Upper lobe of left lung (tissue), 6 donors: ENCODE data around the gene SCYL2. TPM values are rescaled to one million over a fixed set of nuclear protein-coding genes. Genes with fewer than 3 reads are reported as not detected.

Experiments used
- ATAC-seq, 2 donors: fragments of 200-7000 bp; cut with Tn5 transposase; one replicate each; pipeline ENCODE4 v1.9.1; 2022; ENCODE audit warnings: mild to moderate bottlenecking in 2 of 2, moderate library complexity in 2 of 2; ENCODE audit not compliant: low FRiP score in 2 of 2
- DNase-seq, 2 donors: peaks; one replicate each; pipeline ENCODE4 v3.0.0-alpha.2; 2019 to 2020
- H3K27ac ChIP-seq, 4 donors: fragments of 200-600 bp; sonication (generic); one replicate each; pipeline ENCODE4 v1.5.1; 2016 to 2019
- H3K27me3 ChIP-seq, 4 donors: fragments of 200-600 bp; sonication (generic); one replicate each; pipeline ENCODE4 v1.5.1; 2017 to 2019
- H3K36me3 ChIP-seq, 4 donors: fragments of 200-600 bp; sonication (generic); one replicate each; pipeline ENCODE4 v1.5.1; 2016 to 2019
- H3K4me1 ChIP-seq, 4 donors: fragments of 200-600 bp; sonication (generic); one replicate each; pipeline ENCODE4 v1.5.1; 2018 to 2019
- H3K4me3 ChIP-seq, 4 donors: fragments of 200-600 bp; sonication (generic); one replicate each; pipeline ENCODE4 v1.5.1; 2017 to 2019; ENCODE audit warnings: mild to moderate bottlenecking in 2 of 4, moderate library complexity in 1 of 4
- H3K9me3 ChIP-seq, 4 donors: fragments of 200-600 bp; sonication (generic); one replicate each; pipeline ENCODE4 v1.5.1; 2018 to 2019
- CTCF ChIP-seq, 6 experiments: fragments of 450-650 bp in 4 of 6; fragments of 200-600 bp in 2 of 6; sonication (generic) in 2 of 6; IDR thresholded peaks; one replicate each; pipeline ENCODE4 v1.5.1; 2016 to 2019; ENCODE audit warnings: antibody characterized with exemption in 6 of 6
- EP300 ChIP-seq, 4 donors: sonication (generic); formaldehyde crosslinking; IDR thresholded peaks; one replicate each; pipeline ENCODE4 v1.5.1; 2017; ENCODE audit warnings: antibody characterized with exemption in 4 of 4, control low read depth in 2 of 4
- POLR2A ChIP-seq, 4 donors: fragments of 450-650 bp; IDR thresholded peaks; one replicate each; pipeline ENCODE4 v1.5.1; 2016 to 2017; ENCODE audit warnings: antibody characterized with exemption in 4 of 4, mild to moderate bottlenecking in 2 of 4
- POLR2AphosphoS5 ChIP-seq, 2 donors: sonication (generic); formaldehyde crosslinking; IDR thresholded peaks; one replicate each; pipeline ENCODE4 v1.5.1; 2017; ENCODE audit warnings: antibody characterized with exemption in 2 of 2
- WGBS, 2 donors: methylation state at CpG; one replicate each; pipeline ENCODE4 v1.1.5; 2017 to 2018; 5-methylcytosine and 5-hydroxymethylcytosine counted together
- total RNA-seq, 6 donors: library from RNA; depleted of rRNA in 4 of 6; stranded (reverse); fragments of >200 nt in 4 of 6; gene quantifications; one replicate each; pipeline versions ENCODE4 v1.1.0 to v1.2.1, GENCODE V29; 2016 to 2021
- donor health status: DM: no; HTN: no; CAD: no; lungs with moderate emphysema.
- donor health status: DM: no; HTN: yes; CAD: no; lungs with severe emphysema.

The SCYL2 gene
- total RNA-seq, 6 donors from 2014 or later = 39.1 to 74.1 (median 40.7) TPM

- Histone ChIP-seq H3K4me1 (peaks cover 0 to 4% (median 0%) of the 10 kb centered on the region in 4 donors), H3K9me3 (no peaks in the 10 kb centered on the region), H3K27ac (no peak overlapping the region), H3K4me3 (no peak overlapping the region), H3K36me3 (no peaks in the 10 kb centered on the region), H3K27me3 (no peaks in the 10 kb centered on the region)
- 44 to 59% methylated on average over 1 of the region's 1 CpG for WGBS, 2 donors
- ATAC-seq = peak; percentile 34 to 38
- DNase-seq = no peak
- TF ChIP-seq POLR2AphosphoS5 (IDR thresholded peaks at IDR 0.05) (no peak), POLR2A (IDR thresholded peaks at IDR 0.05) (no peak), EP300 (IDR thresholded peaks at IDR 0.05) (no peak), CTCF (IDR thresholded peaks at IDR 0.05) (no peak)
These were observed 78.2 kb downstream of the SCYL2 start for GRCh38 chr12:100345020-100345767.

GRCh38 chr12:100346660-100347059 lies 79.7 kb downstream of the SCYL2 start:
- no peaks in the 10 kb centered on the region for H3K27me3 ChIP-seq
- H3K4me3 ChIP-seq = no peak overlapping the region
- TF ChIP-seq POLR2A (IDR thresholded peaks at IDR 0.05) (no peak), EP300 (IDR thresholded peaks at IDR 0.05) (no peak), CTCF (IDR thresholded peaks at IDR 0.05) (no peak), POLR2AphosphoS5 (IDR thresholded peaks at IDR 0.05) (no peak)
- no peak for ATAC-seq
- H3K36me3 ChIP-seq = no peaks in the 10 kb centered on the region
- DNase-seq = no peak
- H3K27ac ChIP-seq = no peak overlapping the region
- H3K4me1 ChIP-seq = peaks cover 0 to 4% (median 0%) of the 10 kb centered on the region in 4 donors
- WGBS, 2 donors = 79 to 80% methylated on average over 3 of the region's 3 CpGs
- no peaks in the 10 kb centered on the region for H3K9me3 ChIP-seq

DNA sequence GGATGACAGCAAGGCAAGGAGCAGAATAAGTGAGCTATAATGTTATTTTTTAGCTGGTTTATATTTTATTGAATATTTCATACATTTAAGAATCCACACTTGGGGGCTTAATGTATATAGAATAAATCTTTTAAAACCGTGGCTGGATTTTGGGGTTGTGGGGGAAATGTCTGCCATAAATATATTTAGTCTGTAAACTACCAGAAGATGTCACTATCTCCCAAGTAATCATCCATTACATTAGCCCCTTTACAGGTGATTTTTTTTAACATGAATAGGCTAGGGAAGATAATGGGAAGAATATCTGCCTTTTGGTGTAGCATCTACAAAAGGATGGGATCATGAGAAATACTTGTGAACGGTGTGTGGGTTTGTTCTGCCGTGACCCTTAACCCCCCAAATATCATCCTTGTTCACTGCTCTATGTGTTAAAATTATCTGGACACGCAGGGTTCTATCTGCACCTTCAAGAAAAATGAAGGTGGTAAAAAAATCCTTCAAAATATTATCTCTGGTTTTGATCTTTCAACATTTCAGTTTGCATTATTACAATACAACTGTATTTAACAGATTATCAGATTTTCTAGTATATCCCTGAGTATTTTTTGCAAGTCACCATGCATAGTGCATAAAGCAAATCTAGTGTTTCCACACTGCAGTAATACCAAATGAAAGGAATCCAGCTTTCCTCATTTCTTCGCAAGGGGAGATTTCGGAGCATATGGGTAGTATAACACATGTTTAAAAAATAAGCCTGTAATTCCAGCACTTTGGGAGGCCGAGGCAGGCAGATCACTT lies 81.9 kb downstream of the SCYL2 start:
- Histone ChIP-seq H3K9me3 (no peaks in the 10 kb centered on the region), H3K36me3 (no peaks in the 10 kb centered on the region), H3K4me1 (peaks cover 0 to 4% (median 0%) of the 10 kb centered on the region in 4 donors), H3K27me3 (no peaks in the 10 kb centered on the region), H3K4me3 (no peak overlapping the region), H3K27ac (no peak overlapping the region)
- WGBS, 2 donors = 75 to 81% methylated on average over 7 of the region's 7 CpGs
- ATAC-seq = no peak
- no peak for DNase-seq
- no peak for TF ChIP-seq POLR2AphosphoS5 (IDR thresholded peaks at IDR 0.05)
- no peak for TF ChIP-seq POLR2A (IDR thresholded peaks at IDR 0.05)
- no peak for TF ChIP-seq CTCF (IDR thresholded peaks at IDR 0.05)
- TF ChIP-seq EP300 (IDR thresholded peaks at IDR 0.05) = no peak

- H3K36me3 ChIP-seq = no peaks in the 10 kb centered on the region
- ATAC-seq = peak in 1 of 2 donors; percentile 35
- DNase-seq = peak in 1 of 2 donors; percentile 50
- H3K9me3 ChIP-seq = no peaks in the 10 kb centered on the region
- H3K4me3 ChIP-seq = no peak within 1 kb of the TSS
- 20 to 22% methylated on average over 8 to 13 of the region's 13 CpGs for WGBS, 2 donors
- peaks cover 0 to 5% (median 2%) of the 10 kb centered on the region in 4 donors for H3K4me1 ChIP-seq
- no peak for TF ChIP-seq POLR2A (IDR thresholded peaks at IDR 0.05)
- no peak for TF ChIP-seq EP300 (IDR thresholded peaks at IDR 0.05)
- no peak for TF ChIP-seq POLR2AphosphoS5 (IDR thresholded peaks at IDR 0.05)
- TF ChIP-seq CTCF (IDR thresholded peaks at IDR 0.05) = no peak
- peaks cover 0 to 4% (median 0%) of the 10 kb centered on the region in 4 donors for H3K27me3 ChIP-seq
- H3K27ac ChIP-seq = no peak within 1 kb of the TSS
These were observed 89.8 kb downstream of the SCYL2 start, which contains the start of gene SLC17A8 for GRCh38 chr12:100356644-100357223. Gene SLC17A8, plus strand, starts transcription at chr12:100357074. Its CDS starts 318 bp downstream, at chr12:100357392.
